ENCODE data around the gene DENND1A.
"Not testable (repeated sequence)": the region's sequence is repeated elsewhere in the genome, so short reads cannot be mapped to it uniquely, and the experiment has no call there.

DENND1A gene, protein sequence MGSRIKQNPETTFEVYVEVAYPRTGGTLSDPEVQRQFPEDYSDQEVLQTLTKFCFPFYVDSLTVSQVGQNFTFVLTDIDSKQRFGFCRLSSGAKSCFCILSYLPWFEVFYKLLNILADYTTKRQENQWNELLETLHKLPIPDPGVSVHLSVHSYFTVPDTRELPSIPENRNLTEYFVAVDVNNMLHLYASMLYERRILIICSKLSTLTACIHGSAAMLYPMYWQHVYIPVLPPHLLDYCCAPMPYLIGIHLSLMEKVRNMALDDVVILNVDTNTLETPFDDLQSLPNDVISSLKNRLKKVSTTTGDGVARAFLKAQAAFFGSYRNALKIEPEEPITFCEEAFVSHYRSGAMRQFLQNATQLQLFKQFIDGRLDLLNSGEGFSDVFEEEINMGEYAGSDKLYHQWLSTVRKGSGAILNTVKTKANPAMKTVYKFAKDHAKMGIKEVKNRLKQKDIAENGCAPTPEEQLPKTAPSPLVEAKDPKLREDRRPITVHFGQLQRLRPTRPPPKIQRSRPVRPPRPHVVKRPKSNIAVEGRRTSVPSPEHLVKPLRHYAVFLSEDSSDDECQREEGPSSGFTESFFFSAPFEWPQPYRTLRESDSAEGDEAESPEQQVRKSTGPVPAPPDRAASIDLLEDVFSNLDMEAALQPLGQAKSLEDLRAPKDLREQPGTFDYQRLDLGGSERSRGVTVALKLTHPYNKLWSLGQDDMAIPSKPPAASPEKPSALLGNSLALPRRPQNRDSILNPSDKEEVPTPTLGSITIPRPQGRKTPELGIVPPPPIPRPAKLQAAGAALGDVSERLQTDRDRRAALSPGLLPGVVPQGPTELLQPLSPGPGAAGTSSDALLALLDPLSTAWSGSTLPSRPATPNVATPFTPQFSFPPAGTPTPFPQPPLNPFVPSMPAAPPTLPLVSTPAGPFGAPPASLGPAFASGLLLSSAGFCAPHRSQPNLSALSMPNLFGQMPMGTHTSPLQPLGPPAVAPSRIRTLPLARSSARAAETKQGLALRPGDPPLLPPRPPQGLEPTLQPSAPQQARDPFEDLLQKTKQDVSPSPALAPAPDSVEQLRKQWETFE

DNA sequence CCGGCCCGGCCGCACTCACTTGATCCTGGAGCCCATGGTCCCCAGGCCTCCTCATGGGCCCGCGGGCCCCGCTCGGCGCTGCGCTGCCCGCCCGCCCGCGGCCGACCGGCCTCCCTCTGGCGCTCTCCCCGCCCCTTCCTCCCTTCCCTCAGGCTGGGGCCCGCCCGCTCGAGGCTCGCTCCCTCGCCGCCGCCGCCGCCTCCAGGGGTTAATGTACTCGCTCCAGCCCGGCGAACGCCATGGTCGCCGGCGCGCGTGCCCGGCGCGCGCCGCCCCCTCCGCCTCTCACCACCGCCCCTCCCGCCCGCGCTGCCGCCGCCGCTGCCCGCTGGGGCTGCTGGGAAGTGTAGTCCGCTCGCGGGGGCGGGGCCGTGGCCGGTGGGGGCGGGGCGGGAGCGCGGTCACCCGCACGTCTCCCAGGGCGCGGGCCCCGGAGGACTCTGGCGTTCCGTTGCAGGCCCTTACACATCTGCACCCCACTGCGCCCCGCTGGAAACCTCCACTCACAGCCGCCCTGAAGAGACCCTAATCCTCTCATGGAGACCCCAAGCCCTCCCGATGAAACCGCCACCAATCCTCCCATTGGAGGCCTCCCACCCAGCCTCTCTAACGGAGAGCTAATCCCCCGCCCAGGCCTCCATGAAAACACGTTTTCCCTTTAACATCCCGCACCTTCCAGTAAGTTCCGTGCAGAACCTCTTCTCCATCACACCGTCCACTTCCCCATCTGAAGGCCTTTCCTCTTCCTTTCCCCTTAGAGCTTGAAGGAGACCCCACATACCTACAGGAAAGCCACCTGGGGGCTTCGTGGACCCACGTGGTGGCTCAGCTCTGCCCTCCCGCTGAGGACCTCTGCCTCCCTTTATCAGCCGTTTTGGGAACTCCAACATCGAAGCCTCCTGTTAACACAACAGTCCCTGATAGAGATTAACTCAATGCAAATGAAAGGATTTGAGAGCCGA, at the start of gene DENND1A:
Gene DENND1A, minus strand, starts transcription at position 257 of the 962 bp plus-strand sequence. Its CDS starts 221 bp downstream, at position 36.
- DNase-seq (ENCODE audit: low read depth in 1 of 2, low spot score in 1 of 2) = peak; percentile 79 to 83

DNA sequence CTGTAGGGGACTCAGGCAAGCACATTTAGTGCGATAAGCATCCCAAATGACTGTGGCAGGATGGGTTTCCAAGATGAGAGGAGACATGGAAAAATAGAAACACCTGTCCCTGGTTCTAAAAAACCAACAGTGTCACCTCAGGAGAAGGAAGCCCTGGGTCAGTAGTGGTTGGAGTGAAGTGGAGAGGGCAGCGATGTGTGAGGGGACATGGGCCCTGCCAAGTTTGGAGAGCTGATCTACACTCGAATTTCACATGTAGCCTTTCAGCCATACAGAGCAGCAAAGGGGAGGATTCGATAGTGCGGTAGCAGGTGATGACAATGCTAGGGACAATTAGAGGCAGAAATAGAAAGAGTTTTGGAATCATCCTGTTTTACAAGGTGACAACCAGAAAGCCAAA, 49.1 kb upstream of the DENND1A start:
- DNase-seq (ENCODE audit: low read depth in 1 of 2, low spot score in 1 of 2) = no peak

DNA sequence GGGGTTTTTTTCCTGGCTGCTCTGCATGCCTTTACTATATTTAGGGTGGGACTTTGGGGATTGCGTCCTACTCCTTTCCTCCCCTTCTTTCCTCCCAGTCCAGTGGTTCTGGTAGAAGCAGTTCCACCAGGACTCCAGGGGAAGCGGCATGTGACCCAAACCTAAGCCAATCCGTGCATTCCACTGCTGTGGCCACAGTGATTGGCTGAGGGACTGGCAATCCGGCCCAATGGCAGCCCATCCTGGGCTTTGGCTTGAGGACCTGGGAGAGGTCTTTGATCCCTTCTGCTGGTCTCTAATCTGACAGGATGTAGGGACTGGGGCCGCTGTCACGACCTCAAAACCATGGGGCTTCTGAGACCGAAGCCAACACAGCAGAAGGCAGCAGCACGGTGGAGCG, 46.7 kb upstream of the DENND1A start:
- DNase-seq (ENCODE audit: low read depth in 1 of 2, low spot score in 1 of 2) = not testable (repeated sequence)

- DNase-seq (ENCODE audit: low read depth in 1 of 2, low spot score in 1 of 2) = no peak
These were observed 45.9 kb upstream of the DENND1A start for GRCh38 chr9:123975871-123976270.

DNA sequence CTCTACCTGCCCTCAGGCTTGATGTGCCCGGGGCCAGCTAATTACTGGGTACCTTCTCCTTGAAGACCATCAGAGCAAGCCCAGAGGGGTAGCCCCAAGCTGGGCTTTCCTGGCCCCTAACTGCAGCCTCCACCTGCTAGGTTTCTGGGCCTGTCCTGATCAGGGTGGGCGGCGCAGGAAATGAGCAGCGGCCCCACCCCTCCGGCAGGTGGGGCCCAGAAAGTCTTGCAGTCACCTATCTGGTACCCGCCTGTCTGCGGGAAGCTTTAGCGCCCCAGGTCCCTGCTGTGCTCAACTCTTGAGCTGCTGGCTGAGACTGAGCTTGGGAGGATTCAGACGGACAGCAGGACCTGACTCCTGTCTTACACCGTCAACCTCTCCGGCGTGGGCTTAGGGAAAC, 44.5 kb upstream of the DENND1A start:
- no peak for DNase-seq (ENCODE audit: low read depth in 1 of 2, low spot score in 1 of 2)

GRCh38 chr9:123973590-123974223, 43.8 kb upstream of the DENND1A start:
- DNase-seq (ENCODE audit: low read depth in 1 of 2, low spot score in 1 of 2) = no peak

- DNase-seq (ENCODE audit: low read depth in 1 of 2, low spot score in 1 of 2) = no peak
These were observed 42.7 kb upstream of the DENND1A start for GRCh38 chr9:123972618-123973017.

GRCh38 chr9:123967323-123967722, 37.4 kb upstream of the DENND1A start:
- DNase-seq (ENCODE audit: low read depth in 1 of 2, low spot score in 1 of 2) = no peak

- DNase-seq (ENCODE audit: low read depth in 1 of 2, low spot score in 1 of 2) = no peak
These were observed 36.1 kb upstream of the DENND1A start for GRCh38 chr9:123965801-123966686.

- DNase-seq (ENCODE audit: low read depth in 1 of 2, low spot score in 1 of 2) = no peak
These were observed 34.8 kb upstream of the DENND1A start for GRCh38 chr9:123964761-123965160.

DNA sequence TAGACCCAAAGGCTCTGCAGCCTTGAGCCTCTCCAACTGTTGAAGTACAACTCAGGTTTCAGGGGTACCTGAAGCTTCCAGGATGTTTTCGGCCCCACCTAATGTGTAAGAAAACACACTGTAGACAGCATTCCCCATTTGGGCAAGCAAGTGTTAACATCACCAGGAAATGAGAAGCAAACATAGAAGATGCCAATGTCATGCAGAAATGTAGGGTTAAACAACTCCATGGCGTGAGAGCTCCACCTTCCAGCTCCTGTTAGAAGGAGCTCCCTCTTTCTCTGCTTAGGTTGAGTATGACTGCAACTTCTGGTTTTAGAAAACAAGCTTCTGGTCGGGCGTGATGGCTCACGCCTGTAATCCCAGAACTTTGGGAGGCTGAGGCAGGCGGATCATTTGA, 31.0 kb upstream of the DENND1A start:
- DNase-seq (ENCODE audit: low read depth in 1 of 2, low spot score in 1 of 2) = no peak

DNA sequence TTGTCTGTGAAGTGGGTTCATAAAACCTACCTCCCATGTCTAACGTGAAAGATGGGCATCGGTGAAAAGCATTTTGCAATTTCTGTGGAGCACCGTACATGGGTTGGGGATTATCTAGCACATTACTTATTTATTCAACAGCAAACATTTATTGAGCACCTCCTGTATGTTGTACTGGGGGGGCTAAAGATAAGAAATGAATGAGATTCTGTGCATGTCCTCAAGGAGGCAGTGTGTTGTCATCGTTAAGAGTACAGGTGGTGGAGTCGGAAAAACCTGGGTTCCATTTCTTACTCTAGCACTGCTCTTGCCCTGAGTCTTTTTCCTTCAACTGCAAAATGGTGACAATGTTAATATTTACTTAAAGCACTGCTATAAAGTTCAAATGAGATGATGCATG, 30.4 kb upstream of the DENND1A start:
- no peak for DNase-seq (ENCODE audit: low read depth in 1 of 2, low spot score in 1 of 2)

- no peak for DNase-seq (ENCODE audit: low read depth in 1 of 2, low spot score in 1 of 2)
These were observed 29.9 kb upstream of the DENND1A start for GRCh38 chr9:123959787-123960186.

DNA sequence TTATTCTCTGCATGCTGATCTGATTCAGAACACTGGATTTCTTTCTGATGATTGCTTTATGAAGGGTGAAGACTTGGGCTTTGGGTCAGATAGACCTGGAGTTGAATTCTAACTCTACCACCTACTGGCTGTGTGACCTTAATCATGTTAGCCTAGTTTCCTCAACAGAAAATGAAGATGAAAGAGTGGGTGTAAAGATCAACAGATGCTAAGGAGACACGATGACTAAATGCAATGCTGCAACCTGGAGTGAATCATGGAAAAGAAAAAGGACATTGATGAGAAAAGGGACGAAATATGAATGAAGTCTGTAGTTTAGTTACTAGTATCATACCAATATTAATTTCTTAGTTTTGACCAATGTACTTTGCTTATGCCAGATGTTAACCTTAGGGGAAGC, 27.8 kb upstream of the DENND1A start:
- DNase-seq (ENCODE audit: low read depth in 1 of 2, low spot score in 1 of 2) = no peak

GRCh38 chr9:123957168-123957721, 27.3 kb upstream of the DENND1A start:
- DNase-seq (ENCODE audit: low read depth in 1 of 2, low spot score in 1 of 2) = no peak

DNA sequence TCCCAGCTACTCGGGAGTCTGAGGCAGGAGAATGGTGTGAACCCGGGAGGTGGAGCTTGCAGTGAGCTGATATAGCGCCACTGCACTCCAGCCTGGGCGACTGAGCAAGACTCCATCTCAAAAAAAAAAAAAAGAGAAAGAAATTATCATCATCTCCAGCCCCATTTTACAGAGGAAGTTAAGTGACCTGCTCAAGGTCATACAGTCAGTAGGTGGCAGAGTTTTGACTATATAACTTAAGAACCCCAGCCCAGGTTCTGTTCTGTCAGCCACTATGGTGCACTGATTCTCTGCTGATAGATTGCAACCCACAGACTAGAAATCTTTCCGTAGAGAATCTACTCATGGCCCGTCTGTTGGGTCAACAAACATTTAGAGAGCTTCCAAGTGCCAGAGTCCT, 25.7 kb upstream of the DENND1A start:
- DNase-seq (ENCODE audit: low read depth in 1 of 2, low spot score in 1 of 2) = no peak

- no peak for DNase-seq (ENCODE audit: low read depth in 1 of 2, low spot score in 1 of 2)
These were observed 24.8 kb upstream of the DENND1A start for GRCh38 chr9:123954518-123955280.

Data from activated CD4-positive, alpha-beta T cell treated with anti-CD3 and anti-CD28 coated beads, Interleukin-2, amount 50 U/mL, for 24 hours (primary cell).